NCI-H345 treated with DMSO at 0.1 percent for 48 hours (cell line): ENCODE measurements around the gene ACLY.
"Not testable (repeated sequence)": the region's sequence is repeated elsewhere in the genome, so short reads cannot be mapped to it uniquely, and the experiment has no call there.

Experiments
- DNase-seq: peaks from one replicate; lab custom pipeline; 2025; ENCODE audit not compliant: unreplicated experiment; lab: John Stamatoyannopoulos, UW

Gene ACLY

GRCh38 chr17:41835800-41836549 lies 82.8 kb downstream of the ACLY start, which contains the start of gene NT5C3B:
TSS of gene NT5C3B (minus strand) at chr17:41836232. CDS start at chr17:41836193, 39 bp downstream.
- peak; percentile 24 for DNase-seq

GRCh38 chr17:41835214-41835799 lies 83.4 kb downstream of the ACLY start:
- no peak for DNase-seq

- not testable (repeated sequence) for DNase-seq
These were observed 88.8 kb downstream of the ACLY start for GRCh38 chr17:41829961-41830360.

GRCh38 chr17:41825175-41825845 lies 93.4 kb downstream of the ACLY start:
- DNase-seq = no peak

- DNase-seq = no peak
These were observed 94.7 kb downstream of the ACLY start for GRCh38 chr17:41824086-41824485.

GRCh38 chr17:41823580-41823979 lies 95.2 kb downstream of the ACLY start:
- no peak for DNase-seq

GRCh38 chr17:41823141-41823524 lies 95.6 kb downstream of the ACLY start:
- no peak for DNase-seq

GRCh38 chr17:41822216-41823140 lies 96.3 kb downstream of the ACLY start:
- DNase-seq = no peak

- no peak for DNase-seq
These were observed 97.0 kb downstream of the ACLY start for GRCh38 chr17:41821776-41822175.

GRCh38 chr17:41818024-41818423 lies 100.7 kb downstream of the ACLY start:
- no peak for DNase-seq
